T-helper 1 cell treated with Interleukin-12 subunit alpha and Interleukin-12 subunit beta and Interleukin-4 antibody, amounts not matched to agents 30 μg/mL and 1 μg/mL, for 36 hours (primary cell): ENCODE data around the gene IMPA2.

Experiments used
- H3K27ac Mint-ChIP-seq: one replicate; pipeline ENCODE4 v1.8.0; 2021; ENCODE audit warnings: mild to moderate bottlenecking, mixed read lengths
- H3K27me3 Mint-ChIP-seq: one replicate; pipeline ENCODE4 v1.8.0; 2021; ENCODE audit warnings: low read depth, mixed read lengths
- H3K36me3 Mint-ChIP-seq: one replicate; pipeline ENCODE4 v1.8.0; 2021; ENCODE audit warnings: low read depth, mixed read lengths
- H3K4me1 Mint-ChIP-seq: one replicate; pipeline ENCODE4 v1.8.0; 2021; ENCODE audit warnings: low read depth, mixed read lengths
- H3K4me3 Mint-ChIP-seq: one replicate; pipeline ENCODE4 v1.8.0; 2021; ENCODE audit warnings: mild to moderate bottlenecking, moderate library complexity, mixed read lengths
- H3K9me3 Mint-ChIP-seq: one replicate; pipeline ENCODE4 v1.8.0; 2021; ENCODE audit warnings: mixed read lengths

The IMPA2 gene

DNA sequence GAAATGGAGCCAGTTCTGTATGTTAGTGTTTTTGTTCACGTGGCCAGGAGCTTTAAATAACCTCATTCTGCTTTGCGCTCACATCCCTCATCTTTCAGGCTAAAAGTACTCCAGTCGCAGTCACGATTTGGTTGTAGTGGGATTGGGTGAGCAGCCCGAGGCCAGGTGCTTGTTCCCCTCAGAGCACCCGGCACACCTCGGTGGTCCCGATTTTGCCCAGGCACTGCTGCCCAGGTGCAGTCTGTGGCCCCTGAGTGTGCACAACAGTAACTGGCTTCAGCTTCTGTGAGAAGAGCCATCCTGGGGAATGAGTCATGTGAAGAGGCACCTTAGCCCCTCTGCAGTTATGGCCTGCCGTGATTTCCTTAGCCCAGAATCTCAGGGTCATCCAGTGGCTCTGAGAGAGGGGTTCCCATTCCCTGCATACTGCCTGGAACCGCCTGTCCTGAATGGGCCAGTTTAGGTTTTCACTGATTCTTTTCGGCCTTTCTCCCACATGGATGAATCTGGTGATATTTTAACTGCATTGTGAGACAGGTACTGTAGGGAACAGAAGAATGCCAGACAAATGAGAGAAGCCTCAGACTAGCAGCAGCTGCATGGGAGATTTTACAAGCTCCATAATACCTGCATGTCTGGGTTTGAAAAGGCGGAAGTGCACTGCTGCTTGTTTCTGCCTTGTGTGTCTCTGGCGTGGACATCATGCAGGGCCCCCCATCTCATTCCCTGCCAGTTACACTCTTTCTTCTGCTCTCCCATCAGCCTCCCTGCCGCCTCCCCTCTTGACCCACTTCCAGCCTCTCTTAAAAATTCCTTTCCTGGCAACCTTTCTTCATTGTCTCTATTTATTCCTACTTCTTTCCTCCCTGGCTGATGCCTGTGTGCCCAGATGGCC, 33.5 kb downstream of the IMPA2 start:
- H3K27ac Mint-ChIP-seq: no peak overlapping the region

DNA sequence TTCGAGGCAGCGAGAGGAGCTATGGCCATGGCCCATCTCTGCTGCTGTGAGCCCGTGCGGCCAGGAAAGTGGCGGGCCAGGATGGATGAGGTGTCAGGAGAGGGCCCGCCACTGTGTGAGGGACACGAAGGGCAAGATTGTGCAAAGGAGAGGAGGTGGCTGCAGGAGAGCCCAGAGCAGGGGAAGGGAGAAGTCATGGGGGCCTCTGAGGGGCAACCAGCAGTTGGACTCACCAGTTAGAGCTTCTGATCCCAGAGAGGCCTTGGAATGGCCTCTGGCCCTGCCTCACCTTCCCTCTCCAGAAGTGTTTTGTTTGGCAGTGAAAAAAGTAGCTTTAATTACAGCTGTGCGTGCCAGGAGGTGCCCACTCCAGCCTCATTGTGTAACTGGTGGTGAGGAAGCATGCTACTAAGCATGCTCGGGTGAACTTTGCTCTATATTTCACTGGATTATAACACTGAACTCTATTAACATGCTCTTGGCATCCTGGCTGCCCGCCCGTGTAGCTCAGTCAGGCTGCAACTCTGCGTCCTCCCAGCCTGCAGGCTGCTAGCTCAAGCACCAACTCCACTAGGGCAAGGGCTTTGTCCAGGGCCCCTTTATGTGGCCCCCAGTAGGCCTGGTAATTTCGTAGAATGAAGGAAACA, 34.2 kb downstream of the IMPA2 start:
- Mint-ChIP-seq H3K4me1 (no peaks in the 10 kb centered on the region), H3K27me3 (no peaks in the 10 kb centered on the region), H3K9me3 (no peaks in the 10 kb centered on the region), H3K27ac (no peak overlapping the region), H3K36me3 (peaks cover 2% of the 10 kb centered on the region), H3K4me3 (no peak overlapping the region)

More for the DNA sequence above, 33.5 kb downstream of the IMPA2 start:
- no peaks in the 10 kb centered on the region for H3K4me1 Mint-ChIP-seq
- H3K27me3 Mint-ChIP-seq: no peaks in the 10 kb centered on the region
- H3K36me3 Mint-ChIP-seq: peaks cover 2% of the 10 kb centered on the region
- H3K9me3 Mint-ChIP-seq: no peaks in the 10 kb centered on the region
- no peak overlapping the region for H3K4me3 Mint-ChIP-seq

DNA sequence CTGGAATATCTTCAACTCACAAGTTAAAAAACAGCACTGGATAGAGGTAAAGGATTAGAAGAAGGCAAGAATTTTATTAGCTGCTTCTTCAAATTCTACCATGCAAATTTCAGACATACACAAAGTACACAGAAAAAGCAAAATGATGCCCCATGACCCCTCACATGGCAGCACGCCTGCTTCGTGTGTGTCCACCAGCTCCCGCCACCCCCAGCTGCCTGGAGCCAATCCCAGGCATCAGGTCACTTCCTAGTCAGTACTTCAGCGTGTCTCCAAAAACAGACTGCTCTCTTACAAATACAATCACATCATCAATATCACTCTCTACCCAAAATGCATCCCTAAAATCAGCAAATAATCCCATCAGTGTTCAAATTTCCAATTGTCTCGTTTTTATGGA, 35.8 kb downstream of the IMPA2 start:
- no peak overlapping the region for H3K4me3 Mint-ChIP-seq
- H3K4me1 Mint-ChIP-seq: no peaks in the 10 kb centered on the region
- peaks cover 2% of the 10 kb centered on the region for H3K36me3 Mint-ChIP-seq
- no peaks in the 10 kb centered on the region for H3K27me3 Mint-ChIP-seq
- H3K9me3 Mint-ChIP-seq: no peaks in the 10 kb centered on the region
- no peak overlapping the region for H3K27ac Mint-ChIP-seq

DNA sequence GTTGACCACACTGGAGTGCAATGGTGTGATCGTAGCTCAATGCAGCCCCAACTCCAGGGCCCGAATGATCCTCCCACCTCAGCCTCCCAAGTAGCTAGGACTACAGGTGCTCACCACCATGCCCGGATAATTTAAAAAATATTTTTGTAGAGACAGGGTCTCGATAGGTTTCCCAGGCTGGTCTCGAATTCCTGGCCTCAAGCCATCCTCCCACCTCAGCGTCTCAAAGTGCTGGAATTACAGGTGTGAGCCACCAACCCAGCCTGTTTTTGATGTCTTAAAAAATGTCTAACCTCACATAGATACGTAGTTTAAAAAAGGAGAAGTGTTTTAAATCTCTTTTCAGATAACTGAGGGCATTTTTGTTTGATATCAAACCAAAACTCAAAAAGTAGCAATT, 37.6 kb downstream of the IMPA2 start:
- H3K4me1 Mint-ChIP-seq: no peaks in the 10 kb centered on the region
- H3K27me3 Mint-ChIP-seq: no peaks in the 10 kb centered on the region
- H3K27ac Mint-ChIP-seq: no peak overlapping the region
- H3K4me3 Mint-ChIP-seq: no peak overlapping the region
- H3K36me3 Mint-ChIP-seq: peaks cover 2% of the 10 kb centered on the region
- no peaks in the 10 kb centered on the region for H3K9me3 Mint-ChIP-seq

DNA sequence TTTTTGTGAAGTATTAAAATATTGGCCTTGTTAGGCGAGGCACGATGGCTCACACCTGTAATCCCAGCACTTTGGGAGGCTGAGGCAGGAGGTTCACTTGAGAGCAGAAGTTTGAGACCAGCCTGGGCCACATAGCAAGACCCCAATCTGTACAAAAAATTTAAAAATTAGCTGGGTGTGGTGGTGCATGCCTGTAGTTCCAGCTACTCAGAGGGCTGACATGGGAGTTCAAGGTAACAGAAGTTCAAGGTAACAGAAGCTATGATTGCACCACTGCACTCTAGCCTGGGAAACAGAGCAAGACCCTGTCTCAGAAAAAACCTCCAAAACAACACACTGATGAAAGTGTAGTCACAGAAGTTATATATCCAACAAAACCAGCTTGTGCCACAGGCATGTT, 39.8 kb downstream of the IMPA2 start:
- H3K9me3 Mint-ChIP-seq: no peaks in the 10 kb centered on the region
- H3K27me3 Mint-ChIP-seq: no peaks in the 10 kb centered on the region
- no peak overlapping the region for H3K4me3 Mint-ChIP-seq
- no peaks in the 10 kb centered on the region for H3K4me1 Mint-ChIP-seq
- no peak overlapping the region for H3K27ac Mint-ChIP-seq
- H3K36me3 Mint-ChIP-seq: no peaks in the 10 kb centered on the region

DNA sequence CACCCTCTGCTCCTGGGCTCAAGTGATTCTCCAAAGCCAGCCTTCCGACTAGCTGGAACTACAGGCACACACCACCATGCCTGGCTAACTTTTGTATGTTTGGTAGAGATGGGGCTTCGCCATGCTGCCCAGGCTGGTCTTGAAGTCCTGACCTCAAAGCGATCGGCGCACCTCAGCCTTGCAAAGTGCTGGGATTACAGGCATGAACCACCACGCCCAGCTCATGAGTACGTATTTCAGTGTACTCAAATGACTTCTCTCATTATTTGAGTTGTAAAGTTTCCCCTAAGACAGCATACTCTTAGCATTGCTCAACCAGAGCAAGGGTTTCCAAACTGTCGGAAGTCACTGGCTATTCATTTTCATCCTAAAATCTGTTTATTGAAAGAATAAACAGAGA, 40.3 kb downstream of the IMPA2 start:
- no peaks in the 10 kb centered on the region for H3K36me3 Mint-ChIP-seq
- no peak overlapping the region for H3K4me3 Mint-ChIP-seq
- no peaks in the 10 kb centered on the region for H3K9me3 Mint-ChIP-seq
- H3K27me3 Mint-ChIP-seq: no peaks in the 10 kb centered on the region
- no peak overlapping the region for H3K27ac Mint-ChIP-seq
- H3K4me1 Mint-ChIP-seq: no peaks in the 10 kb centered on the region

DNA sequence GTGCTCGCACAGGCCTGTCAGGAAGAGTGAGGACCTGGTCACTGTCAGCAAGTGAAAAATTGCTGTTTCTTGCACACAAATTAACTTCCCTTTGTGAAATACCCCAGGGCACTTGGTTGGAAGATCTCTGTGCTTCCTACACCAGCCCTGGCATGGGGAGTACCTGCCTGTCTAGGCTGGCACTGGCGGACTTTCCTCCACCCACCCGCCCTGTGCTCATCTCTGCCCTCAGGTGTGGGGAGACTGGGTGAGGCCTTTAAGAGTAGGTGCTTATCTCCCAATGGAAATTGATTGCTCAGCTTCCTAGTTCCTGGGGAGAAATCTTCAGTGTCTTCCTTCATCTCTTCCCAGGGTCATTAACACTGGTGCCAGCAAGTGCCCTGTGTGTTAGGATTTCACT, 42.1 kb downstream of the IMPA2 start:
- Mint-ChIP-seq H3K4me3 (no peak overlapping the region), H3K4me1 (no peaks in the 10 kb centered on the region), H3K36me3 (no peaks in the 10 kb centered on the region), H3K27me3 (no peaks in the 10 kb centered on the region), H3K27ac (no peak overlapping the region), H3K9me3 (no peaks in the 10 kb centered on the region)

DNA sequence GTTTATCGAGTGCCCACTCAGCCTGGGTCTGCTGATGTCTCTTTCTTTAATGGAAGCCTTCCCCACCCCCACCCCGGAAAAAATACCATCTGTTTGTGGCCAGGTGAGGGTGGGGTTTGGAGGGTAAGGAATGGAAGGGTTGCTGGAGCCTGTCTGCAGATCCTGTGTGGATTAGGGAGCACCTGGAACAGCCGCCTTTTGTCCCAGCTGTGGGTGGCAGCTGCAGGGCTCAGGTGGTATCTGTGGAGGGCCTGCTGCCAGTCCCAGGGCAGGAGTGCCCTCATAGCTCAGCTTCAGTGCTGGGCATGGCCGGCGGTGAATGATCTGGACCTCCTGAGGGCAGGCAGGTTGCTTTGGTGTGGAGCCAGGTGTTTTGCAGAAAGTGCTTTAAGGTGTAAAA, 45.3 kb downstream of the IMPA2 start:
- Mint-ChIP-seq H3K27ac (no peak overlapping the region), H3K9me3 (no peaks in the 10 kb centered on the region), H3K27me3 (no peaks in the 10 kb centered on the region), H3K36me3 (no peaks in the 10 kb centered on the region), H3K4me1 (no peaks in the 10 kb centered on the region), H3K4me3 (no peak overlapping the region)

DNA sequence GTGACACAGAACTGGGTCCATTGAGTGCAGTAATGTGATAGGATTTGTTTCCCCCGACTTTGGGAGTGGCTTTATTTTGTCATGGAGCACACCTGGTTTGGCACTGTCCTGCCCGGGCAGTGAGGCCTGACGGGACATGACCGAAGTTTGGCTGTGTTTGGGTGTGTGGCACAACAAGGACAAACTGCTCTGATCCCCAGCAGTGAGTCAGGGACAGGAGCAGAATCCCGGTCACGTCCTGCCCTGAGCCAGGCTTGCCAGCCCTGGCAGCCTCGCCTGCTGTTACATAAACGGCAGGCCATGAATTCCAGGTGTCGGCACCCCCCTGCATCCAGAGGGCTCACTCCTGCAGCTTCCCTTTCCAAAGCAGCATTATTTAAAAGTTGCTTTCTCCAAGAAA, 45.7 kb downstream of the IMPA2 start:
- Mint-ChIP-seq H3K9me3 (no peaks in the 10 kb centered on the region), H3K4me1 (no peaks in the 10 kb centered on the region), H3K36me3 (no peaks in the 10 kb centered on the region), H3K27me3 (no peaks in the 10 kb centered on the region), H3K4me3 (no peak overlapping the region), H3K27ac (no peak overlapping the region)

DNA sequence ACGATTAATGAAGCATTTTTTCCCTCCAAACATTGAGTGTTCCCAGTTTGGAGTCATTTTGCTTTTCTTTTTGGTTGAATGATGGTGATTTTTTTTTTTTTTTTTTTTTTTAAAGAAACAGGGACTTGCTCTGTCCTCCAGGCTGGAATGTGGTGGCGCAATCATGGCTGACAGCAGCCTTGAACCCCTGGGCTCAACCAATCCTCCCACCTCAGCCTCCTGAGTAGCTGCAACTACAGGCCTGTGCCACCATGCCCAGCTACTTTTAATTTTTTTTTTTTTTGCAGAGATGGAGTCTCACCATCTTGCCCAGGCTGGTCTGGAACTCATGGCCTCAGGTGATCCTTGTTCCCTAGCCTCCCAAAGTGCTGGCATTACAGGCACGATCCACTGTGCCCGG, 46.2 kb downstream of the IMPA2 start:
- no peaks in the 10 kb centered on the region for H3K27me3 Mint-ChIP-seq
- H3K9me3 Mint-ChIP-seq: no peaks in the 10 kb centered on the region
- H3K4me1 Mint-ChIP-seq: no peaks in the 10 kb centered on the region
- H3K36me3 Mint-ChIP-seq: no peaks in the 10 kb centered on the region
- H3K4me3 Mint-ChIP-seq: no peak overlapping the region
- H3K27ac Mint-ChIP-seq: no peak overlapping the region

DNA sequence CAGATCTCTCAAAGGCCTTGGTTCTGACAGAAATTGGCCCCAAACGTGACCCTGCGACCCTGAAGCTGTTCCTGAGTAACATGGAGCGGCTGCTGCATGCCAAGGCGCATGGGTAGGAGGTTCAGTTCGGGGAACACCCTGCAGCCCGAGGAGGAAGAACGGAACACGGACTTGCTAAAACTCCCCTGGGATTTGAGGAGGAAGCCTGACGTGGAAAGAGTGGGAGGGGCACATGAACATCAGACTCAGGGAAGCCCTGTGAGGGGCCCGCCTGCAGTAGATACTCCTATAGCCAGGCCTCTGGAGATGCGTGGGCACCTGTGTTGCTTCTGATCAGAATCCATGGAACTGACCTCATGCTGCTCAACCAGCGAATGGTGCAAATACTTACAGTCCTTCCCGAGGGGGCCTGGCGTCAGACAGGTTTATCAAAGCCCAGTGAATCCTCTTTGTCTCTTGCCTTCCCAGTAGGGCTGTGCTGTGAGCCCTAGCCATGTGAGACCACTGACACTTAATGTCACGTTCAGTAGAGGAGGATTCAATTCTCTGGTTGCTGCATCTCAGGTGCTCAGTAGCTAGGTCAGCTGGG, 46.8 kb downstream of the IMPA2 start:
- Mint-ChIP-seq H3K4me1 (no peaks in the 10 kb centered on the region), H3K4me3 (no peak overlapping the region), H3K9me3 (no peaks in the 10 kb centered on the region), H3K27me3 (no peaks in the 10 kb centered on the region), H3K36me3 (no peaks in the 10 kb centered on the region), H3K27ac (no peak overlapping the region)

DNA sequence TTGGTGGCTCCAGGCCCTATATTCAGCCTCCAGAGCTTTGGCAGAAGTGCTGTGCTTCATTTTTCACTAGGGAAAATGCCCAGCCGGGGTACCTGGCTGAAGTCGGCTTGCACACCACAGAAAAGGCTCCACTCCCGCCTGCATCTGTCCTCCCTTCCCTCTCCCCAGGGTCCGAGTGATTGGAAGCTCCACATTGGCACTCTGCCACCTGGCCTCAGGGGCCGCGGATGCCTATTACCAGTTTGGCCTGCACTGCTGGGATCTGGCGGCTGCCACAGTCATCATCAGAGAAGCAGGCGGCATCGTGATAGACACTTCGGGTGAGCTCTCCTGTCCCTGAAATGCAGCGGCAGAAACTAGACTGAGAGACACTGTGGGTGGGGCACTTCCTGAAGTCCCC, 47.4 kb downstream of the IMPA2 start:
- Mint-ChIP-seq H3K4me1 (no peaks in the 10 kb centered on the region), H3K36me3 (no peaks in the 10 kb centered on the region), H3K27me3 (no peaks in the 10 kb centered on the region), H3K27ac (no peak overlapping the region), H3K9me3 (no peaks in the 10 kb centered on the region), H3K4me3 (no peak overlapping the region)

DNA sequence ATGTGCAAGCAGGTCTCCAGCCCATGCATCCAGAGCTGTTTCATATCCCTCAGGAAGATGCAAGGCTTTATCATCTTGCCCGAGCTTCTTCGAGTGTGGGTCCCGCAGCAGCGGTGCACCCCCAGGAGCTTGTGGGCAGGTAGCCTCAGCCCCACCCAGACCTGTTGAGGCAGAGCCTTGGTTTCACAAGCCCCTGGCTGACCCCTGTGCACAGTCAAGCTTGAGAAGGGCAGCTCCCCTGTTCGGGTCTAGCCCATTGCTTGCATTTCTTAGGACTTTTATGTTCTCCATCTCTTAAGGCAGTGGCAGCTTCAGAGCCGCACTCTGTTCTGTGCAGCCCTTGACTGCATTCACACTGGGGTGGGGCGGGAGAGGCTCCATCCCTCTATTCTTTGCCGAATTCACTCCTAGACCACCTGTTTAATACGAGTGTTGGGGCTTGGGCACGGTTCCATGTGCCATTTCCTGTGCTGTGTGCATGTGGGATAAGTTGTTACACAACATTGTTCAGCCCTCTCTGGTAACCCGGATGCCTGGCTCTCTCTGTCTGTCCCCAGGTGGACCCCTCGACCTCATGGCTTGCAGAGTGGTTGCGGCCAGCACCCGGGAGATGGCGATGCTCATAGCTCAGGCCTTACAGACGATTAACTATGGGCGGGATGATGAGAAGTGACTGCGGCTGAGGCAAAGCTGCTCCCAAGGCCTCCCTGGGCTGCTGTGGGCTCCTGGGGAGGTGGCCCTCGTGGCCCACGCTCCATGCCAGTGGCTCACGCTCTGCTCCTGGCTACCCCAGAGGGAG, 48.7 kb downstream of the IMPA2 start:
- H3K27ac Mint-ChIP-seq: no peak overlapping the region
- H3K9me3 Mint-ChIP-seq: no peaks in the 10 kb centered on the region
- no peaks in the 10 kb centered on the region for H3K4me1 Mint-ChIP-seq
- H3K36me3 Mint-ChIP-seq: no peaks in the 10 kb centered on the region
- H3K4me3 Mint-ChIP-seq: no peak overlapping the region
- H3K27me3 Mint-ChIP-seq: no peaks in the 10 kb centered on the region

DNA sequence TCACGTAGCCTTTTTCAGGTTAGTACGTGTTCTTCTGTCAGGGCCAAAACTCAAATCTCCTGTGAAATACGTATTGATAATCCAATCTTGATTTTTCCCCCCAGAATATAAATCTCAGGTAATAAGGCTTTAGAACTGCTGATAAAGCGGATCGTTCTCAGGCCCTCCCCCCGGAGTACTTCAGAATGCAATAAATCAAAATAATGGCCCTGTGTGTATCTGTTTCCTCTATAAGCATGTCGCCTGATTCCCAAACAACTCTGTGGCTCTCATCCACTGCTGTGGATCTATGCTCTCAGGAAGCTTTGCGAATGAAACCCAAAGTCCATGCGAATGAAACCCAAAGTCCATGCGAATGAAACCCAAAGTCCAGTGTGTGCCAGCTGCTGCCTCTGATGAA, 49.4 kb downstream of the IMPA2 start:
- no peaks in the 10 kb centered on the region for H3K4me1 Mint-ChIP-seq
- no peak overlapping the region for H3K27ac Mint-ChIP-seq
- no peaks in the 10 kb centered on the region for H3K9me3 Mint-ChIP-seq
- no peak overlapping the region for H3K4me3 Mint-ChIP-seq
- H3K36me3 Mint-ChIP-seq: no peaks in the 10 kb centered on the region
- no peaks in the 10 kb centered on the region for H3K27me3 Mint-ChIP-seq
